ENCODE measurements around the gene B3GALT6. TPM values are rescaled to one million over a fixed set of nuclear protein-coding genes. Genes with fewer than 3 reads are reported as not detected.

The B3GALT6 gene
- total and polyA plus RNA-seq, 2 experiments from 2014 or later = 5.5 to 26.5 TPM

DNA sequence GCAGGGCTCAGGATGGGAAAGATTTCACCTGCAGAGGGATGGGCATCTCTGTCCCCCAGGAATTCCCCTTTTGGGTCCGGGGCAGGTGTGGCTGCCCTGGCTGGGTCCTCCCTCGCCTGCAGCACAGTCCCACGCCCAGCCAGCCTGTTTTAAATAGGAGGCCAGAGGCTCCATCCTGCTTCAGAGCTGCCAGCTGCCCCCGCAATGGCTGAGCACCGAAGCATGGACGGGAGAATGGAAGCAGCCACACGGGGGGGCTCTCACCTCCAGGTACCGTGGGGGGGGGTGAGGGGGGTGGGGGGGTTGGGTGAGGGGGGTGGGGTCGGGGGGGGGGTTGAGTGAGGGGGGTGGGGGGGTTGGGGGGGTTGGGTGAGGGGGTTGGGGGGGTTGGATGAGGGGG is 51.8 kb downstream of the B3GALT6 start (continued):
- TF ChIP-seq, protein P1, sequence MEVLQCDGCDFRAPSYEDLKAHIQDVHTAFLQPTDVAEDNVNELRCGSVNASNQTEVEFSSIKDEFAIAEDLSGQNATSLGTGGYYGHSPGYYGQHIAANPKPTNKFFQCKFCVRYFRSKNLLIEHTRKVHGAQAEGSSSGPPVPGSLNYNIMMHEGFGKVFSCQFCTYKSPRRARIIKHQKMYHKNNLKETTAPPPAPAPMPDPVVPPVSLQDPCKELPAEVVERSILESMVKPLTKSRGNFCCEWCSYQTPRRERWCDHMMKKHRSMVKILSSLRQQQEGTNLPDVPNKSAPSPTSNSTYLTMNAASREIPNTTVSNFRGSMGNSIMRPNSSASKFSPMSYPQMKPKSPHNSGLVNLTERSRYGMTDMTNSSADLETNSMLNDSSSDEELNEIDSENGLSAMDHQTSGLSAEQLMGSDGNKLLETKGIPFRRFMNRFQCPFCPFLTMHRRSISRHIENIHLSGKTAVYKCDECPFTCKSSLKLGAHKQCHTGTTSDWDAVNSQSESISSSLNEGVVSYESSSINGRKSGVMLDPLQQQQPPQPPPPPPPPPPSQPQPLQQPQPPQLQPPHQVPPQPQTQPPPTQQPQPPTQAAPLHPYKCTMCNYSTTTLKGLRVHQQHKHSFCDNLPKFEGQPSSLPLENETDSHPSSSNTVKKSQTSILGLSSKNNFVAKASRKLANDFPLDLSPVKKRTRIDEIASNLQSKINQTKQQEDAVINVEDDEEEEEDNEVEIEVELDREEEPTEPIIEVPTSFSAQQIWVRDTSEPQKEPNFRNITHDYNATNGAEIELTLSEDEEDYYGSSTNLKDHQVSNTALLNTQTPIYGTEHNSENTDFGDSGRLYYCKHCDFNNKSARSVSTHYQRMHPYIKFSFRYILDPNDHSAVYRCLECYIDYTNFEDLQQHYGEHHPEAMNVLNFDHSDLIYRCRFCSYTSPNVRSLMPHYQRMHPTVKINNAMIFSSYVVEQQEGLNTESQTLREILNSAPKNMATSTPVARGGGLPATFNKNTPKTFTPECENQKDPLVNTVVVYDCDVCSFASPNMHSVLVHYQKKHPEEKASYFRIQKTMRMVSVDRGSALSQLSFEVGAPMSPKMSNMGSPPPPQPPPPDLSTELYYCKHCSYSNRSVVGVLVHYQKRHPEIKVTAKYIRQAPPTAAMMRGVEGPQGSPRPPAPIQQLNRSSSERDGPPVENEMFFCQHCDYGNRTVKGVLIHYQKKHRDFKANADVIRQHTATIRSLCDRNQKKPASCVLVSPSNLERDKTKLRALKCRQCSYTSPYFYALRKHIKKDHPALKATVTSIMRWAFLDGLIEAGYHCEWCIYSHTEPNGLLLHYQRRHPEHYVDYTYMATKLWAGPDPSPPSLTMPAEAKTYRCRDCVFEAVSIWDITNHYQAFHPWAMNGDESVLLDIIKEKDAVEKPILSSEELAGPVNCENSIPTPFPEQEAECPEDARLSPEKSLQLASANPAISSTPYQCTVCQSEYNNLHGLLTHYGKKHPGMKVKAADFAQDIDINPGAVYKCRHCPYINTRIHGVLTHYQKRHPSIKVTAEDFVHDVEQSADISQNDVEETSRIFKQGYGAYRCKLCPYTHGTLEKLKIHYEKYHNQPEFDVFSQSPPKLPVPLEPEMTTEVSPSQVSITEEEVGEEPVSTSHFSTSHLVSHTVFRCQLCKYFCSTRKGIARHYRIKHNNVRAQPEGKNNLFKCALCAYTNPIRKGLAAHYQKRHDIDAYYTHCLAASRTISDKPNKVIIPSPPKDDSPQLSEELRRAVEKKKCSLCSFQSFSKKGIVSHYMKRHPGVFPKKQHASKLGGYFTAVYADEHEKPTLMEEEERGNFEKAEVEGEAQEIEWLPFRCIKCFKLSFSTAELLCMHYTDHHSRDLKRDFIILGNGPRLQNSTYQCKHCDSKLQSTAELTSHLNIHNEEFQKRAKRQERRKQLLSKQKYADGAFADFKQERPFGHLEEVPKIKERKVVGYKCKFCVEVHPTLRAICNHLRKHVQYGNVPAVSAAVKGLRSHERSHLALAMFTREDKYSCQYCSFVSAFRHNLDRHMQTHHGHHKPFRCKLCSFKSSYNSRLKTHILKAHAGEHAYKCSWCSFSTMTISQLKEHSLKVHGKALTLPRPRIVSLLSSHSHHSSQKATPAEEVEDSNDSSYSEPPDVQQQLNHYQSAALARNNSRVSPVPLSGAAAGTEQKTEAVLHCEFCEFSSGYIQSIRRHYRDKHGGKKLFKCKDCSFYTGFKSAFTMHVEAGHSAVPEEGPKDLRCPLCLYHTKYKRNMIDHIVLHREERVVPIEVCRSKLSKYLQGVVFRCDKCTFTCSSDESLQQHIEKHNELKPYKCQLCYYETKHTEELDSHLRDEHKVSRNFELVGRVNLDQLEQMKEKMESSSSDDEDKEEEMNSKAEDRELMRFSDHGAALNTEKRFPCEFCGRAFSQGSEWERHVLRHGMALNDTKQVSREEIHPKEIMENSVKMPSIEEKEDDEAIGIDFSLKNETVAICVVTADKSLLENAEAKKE (CRISPR knock-in tag; IDR thresholded peaks at IDR 0.05) = no peak
- TF ChIP-seq EZH2phosphoT487 (IDR thresholded peaks at IDR 0.05; ENCODE audit: unreplicated experiment) (no peak), EZH2 (IDR thresholded peaks at IDR 0.05; ENCODE audit: low read depth, unreplicated experiment) (no peak)

Other genes with a start within 250 kb of the B3GALT6 start
- gene HES4, start 232.1 kb upstream of the B3GALT6 start, total RNA-seq (2014; rRNA removed; shearing (Covaris generic)) = 2.3 and 4.8 TPM in 2 replicates
- 6.7 and 7.9 TPM in 2 replicates for gene HES4, start 232.1 kb upstream of the B3GALT6 start, polyA plus RNA-seq (2016; fragmentation: Nextera tagmentation; extraction: Ambion mirVana)
- gene ISG15, start 218.7 kb upstream of the B3GALT6 start, total RNA-seq (2014; rRNA removed; shearing (Covaris generic)) = 52.9 and 65.3 TPM in 2 replicates
- gene ISG15, start 218.7 kb upstream of the B3GALT6 start, polyA plus RNA-seq (2016; fragmentation: Nextera tagmentation; extraction: Ambion mirVana) = 101 and 113 TPM in 2 replicates
- gene AGRN, start 212.1 kb upstream of the B3GALT6 start, total RNA-seq (2014; rRNA removed; shearing (Covaris generic)) = 144 and 185 TPM in 2 replicates
- 12.3 and 13.2 TPM in 2 replicates for gene AGRN, start 212.1 kb upstream of the B3GALT6 start, polyA plus RNA-seq (2016; fragmentation: Nextera tagmentation; extraction: Ambion mirVana)
- not detected in 2 replicates for gene RNF223, start 157.9 kb upstream of the B3GALT6 start, total RNA-seq (2014; rRNA removed; shearing (Covaris generic))
- not detected in 2 replicates for gene RNF223, start 157.9 kb upstream of the B3GALT6 start, polyA plus RNA-seq (2016; fragmentation: Nextera tagmentation; extraction: Ambion mirVana)
- 21.3 and 21.5 TPM in 2 replicates for gene C1orf159, start 116.1 kb upstream of the B3GALT6 start, total RNA-seq (2014; rRNA removed; shearing (Covaris generic))
- 9.6 and 9.9 TPM in 2 replicates for gene C1orf159, start 116.1 kb upstream of the B3GALT6 start, polyA plus RNA-seq (2016; fragmentation: Nextera tagmentation; extraction: Ambion mirVana)
- gene TTLL10, start 58.4 kb upstream of the B3GALT6 start, total RNA-seq (2014; rRNA removed; shearing (Covaris generic)) = 0.45 TPM in 1 of 2 replicates, not detected in the other
- not detected in 2 replicates for gene TTLL10, start 58.4 kb upstream of the B3GALT6 start, polyA plus RNA-seq (2016; fragmentation: Nextera tagmentation; extraction: Ambion mirVana)
- 0.58 and 1.5 TPM in 2 replicates for gene TNFRSF18, start 25.6 kb upstream of the B3GALT6 start, total RNA-seq (2014; rRNA removed; shearing (Covaris generic))
- gene TNFRSF18, start 25.6 kb upstream of the B3GALT6 start, polyA plus RNA-seq (2016; fragmentation: Nextera tagmentation; extraction: Ambion mirVana) = 0.56 and 1.1 TPM in 2 replicates
- not detected in 2 replicates for gene TNFRSF4, start 18.1 kb upstream of the B3GALT6 start, total RNA-seq (2014; rRNA removed; shearing (Covaris generic))
- not detected in 2 replicates for gene TNFRSF4, start 18.1 kb upstream of the B3GALT6 start, polyA plus RNA-seq (2016; fragmentation: Nextera tagmentation; extraction: Ambion mirVana)
- gene SDF4, start 236 bp upstream of the B3GALT6 start, total RNA-seq (2014; rRNA removed; shearing (Covaris generic)) = 51.6 and 62.6 TPM in 2 replicates
- 45.0 and 49.2 TPM in 2 replicates for gene SDF4, start 236 bp upstream of the B3GALT6 start, polyA plus RNA-seq (2016; fragmentation: Nextera tagmentation; extraction: Ambion mirVana)
- 3.0 and 4.1 TPM in 2 replicates for gene C1QTNF12, start 14.5 kb downstream of the B3GALT6 start, total RNA-seq (2014; rRNA removed; shearing (Covaris generic))
- gene C1QTNF12, start 14.5 kb downstream of the B3GALT6 start, polyA plus RNA-seq (2016; fragmentation: Nextera tagmentation; extraction: Ambion mirVana) = 4.1 and 4.2 TPM in 2 replicates
- 70.2 and 73.5 TPM in 2 replicates for gene UBE2J2, start 41.6 kb downstream of the B3GALT6 start, total RNA-seq (2014; rRNA removed; shearing (Covaris generic))
- gene UBE2J2, start 41.6 kb downstream of the B3GALT6 start, polyA plus RNA-seq (2016; fragmentation: Nextera tagmentation; extraction: Ambion mirVana) = 47.1 and 49.5 TPM in 2 replicates
- gene SCNN1D, start 48.2 kb downstream of the B3GALT6 start, total RNA-seq (2014; rRNA removed; shearing (Covaris generic)) = 0.70 and 1.4 TPM in 2 replicates
- 1.7 and 1.8 TPM in 2 replicates for gene SCNN1D, start 48.2 kb downstream of the B3GALT6 start, polyA plus RNA-seq (2016; fragmentation: Nextera tagmentation; extraction: Ambion mirVana)
- 27.7 and 31.9 TPM in 2 replicates for gene ACAP3, start 75.7 kb downstream of the B3GALT6 start, total RNA-seq (2014; rRNA removed; shearing (Covaris generic))
- 6.4 and 8.1 TPM in 2 replicates for gene ACAP3, start 75.7 kb downstream of the B3GALT6 start, polyA plus RNA-seq (2016; fragmentation: Nextera tagmentation; extraction: Ambion mirVana)
- 49.9 and 55.8 TPM in 2 replicates for gene PUSL1, start 76.4 kb downstream of the B3GALT6 start, total RNA-seq (2014; rRNA removed; shearing (Covaris generic))
- gene PUSL1, start 76.4 kb downstream of the B3GALT6 start, polyA plus RNA-seq (2016; fragmentation: Nextera tagmentation; extraction: Ambion mirVana) = 41.5 and 43.9 TPM in 2 replicates
- gene INTS11, start 92.4 kb downstream of the B3GALT6 start, total RNA-seq (2014; rRNA removed; shearing (Covaris generic)) = 140 and 161 TPM in 2 replicates
- 102 and 110 TPM in 2 replicates for gene INTS11, start 92.4 kb downstream of the B3GALT6 start, polyA plus RNA-seq (2016; fragmentation: Nextera tagmentation; extraction: Ambion mirVana)
- 12.9 and 13.5 TPM in 2 replicates for gene CPTP, start 92.6 kb downstream of the B3GALT6 start, total RNA-seq (2014; rRNA removed; shearing (Covaris generic))
- gene CPTP, start 92.6 kb downstream of the B3GALT6 start, polyA plus RNA-seq (2016; fragmentation: Nextera tagmentation; extraction: Ambion mirVana) = 8.1 and 8.2 TPM in 2 replicates
- 0.14 TPM in 1 of 2 replicates, not detected in the other for gene TAS1R3, start 99.0 kb downstream of the B3GALT6 start, total RNA-seq (2014; rRNA removed; shearing (Covaris generic))
- gene TAS1R3, start 99.0 kb downstream of the B3GALT6 start, polyA plus RNA-seq (2016; fragmentation: Nextera tagmentation; extraction: Ambion mirVana) = 0.12 TPM in 1 of 2 replicates, not detected in the other
- 62.7 and 69.7 TPM in 2 replicates for gene DVL1, start 117.2 kb downstream of the B3GALT6 start, total RNA-seq (2014; rRNA removed; shearing (Covaris generic))
- gene DVL1, start 117.2 kb downstream of the B3GALT6 start, polyA plus RNA-seq (2016; fragmentation: Nextera tagmentation; extraction: Ambion mirVana) = 13.5 and 15.4 TPM in 2 replicates
- gene MXRA8, start 126.3 kb downstream of the B3GALT6 start, total RNA-seq (2014; rRNA removed; shearing (Covaris generic)) = 11.7 and 17.2 TPM in 2 replicates
- 7.6 and 9.1 TPM in 2 replicates for gene MXRA8, start 126.3 kb downstream of the B3GALT6 start, polyA plus RNA-seq (2016; fragmentation: Nextera tagmentation; extraction: Ambion mirVana)
- gene AURKAIP1, start 143.0 kb downstream of the B3GALT6 start, total RNA-seq (2014; rRNA removed; shearing (Covaris generic)) = 156 and 167 TPM in 2 replicates
- 355 and 369 TPM in 2 replicates for gene AURKAIP1, start 143.0 kb downstream of the B3GALT6 start, polyA plus RNA-seq (2016; fragmentation: Nextera tagmentation; extraction: Ambion mirVana)
- 146 and 147 TPM in 2 replicates for gene CCNL2, start 167.1 kb downstream of the B3GALT6 start, total RNA-seq (2014; rRNA removed; shearing (Covaris generic))
- gene CCNL2, start 167.1 kb downstream of the B3GALT6 start, polyA plus RNA-seq (2016; fragmentation: Nextera tagmentation; extraction: Ambion mirVana) = 99.4 and 115 TPM in 2 replicates
- gene MRPL20, start 175.1 kb downstream of the B3GALT6 start, total RNA-seq (2014; rRNA removed; shearing (Covaris generic)) = 158 and 173 TPM in 2 replicates
- gene MRPL20, start 175.1 kb downstream of the B3GALT6 start, polyA plus RNA-seq (2016; fragmentation: Nextera tagmentation; extraction: Ambion mirVana) = 319 and 344 TPM in 2 replicates
- 1.7 and 1.8 TPM in 2 replicates for gene ANKRD65, start 189.0 kb downstream of the B3GALT6 start, total RNA-seq (2014; rRNA removed; shearing (Covaris generic))
- gene ANKRD65, start 189.0 kb downstream of the B3GALT6 start, polyA plus RNA-seq (2016; fragmentation: Nextera tagmentation; extraction: Ambion mirVana) = 1.6 and 2.6 TPM in 2 replicates
- 21.9 and 31.5 TPM in 2 replicates for gene VWA1, start 203.5 kb downstream of the B3GALT6 start, total RNA-seq (2014; rRNA removed; shearing (Covaris generic))
- gene VWA1, start 203.5 kb downstream of the B3GALT6 start, polyA plus RNA-seq (2016; fragmentation: Nextera tagmentation; extraction: Ambion mirVana) = 7.2 and 7.9 TPM in 2 replicates
- gene ATAD3C, start 217.5 kb downstream of the B3GALT6 start, total RNA-seq (2014; rRNA removed; shearing (Covaris generic)) = 0.45 and 1.2 TPM in 2 replicates
- gene ATAD3C, start 217.5 kb downstream of the B3GALT6 start, polyA plus RNA-seq (2016; fragmentation: Nextera tagmentation; extraction: Ambion mirVana) = 1.1 and 1.3 TPM in 2 replicates
- 61.4 and 63.4 TPM in 2 replicates for gene ATAD3B, start 239.5 kb downstream of the B3GALT6 start, total RNA-seq (2014; rRNA removed; shearing (Covaris generic))
- 32.3 and 37.8 TPM in 2 replicates for gene ATAD3B, start 239.5 kb downstream of the B3GALT6 start, polyA plus RNA-seq (2016; fragmentation: Nextera tagmentation; extraction: Ambion mirVana)

Data from GM23338 (cell line).